Measurements from ENCODE around the gene CLCA2.
"Not testable (repeated sequence)": the region's sequence is repeated elsewhere in the genome, so short reads cannot be mapped to it uniquely, and the experiment has no call there.

Gene CLCA2

DNA sequence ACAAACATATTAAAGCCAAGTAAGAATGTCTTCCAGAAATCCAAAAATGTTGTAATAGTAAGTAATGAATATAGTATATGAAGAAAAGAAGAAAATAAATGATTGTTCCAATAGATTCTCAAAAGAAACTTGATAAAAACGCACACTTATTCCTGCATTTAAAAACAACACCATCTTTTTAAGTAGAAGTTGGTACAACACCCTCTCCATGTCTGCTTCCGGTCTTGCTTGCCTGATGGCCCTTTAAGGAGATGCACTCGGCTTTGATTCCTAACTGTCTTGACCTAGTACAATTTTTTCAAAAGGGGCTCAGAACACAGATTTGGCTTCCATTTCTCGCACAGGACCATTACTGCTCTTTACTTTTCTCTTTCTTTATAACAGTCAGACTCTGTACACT lies 53.7 kb downstream of the CLCA2 start:
- DNase-seq (ENCODE audit: low read depth): no peak

DNA sequence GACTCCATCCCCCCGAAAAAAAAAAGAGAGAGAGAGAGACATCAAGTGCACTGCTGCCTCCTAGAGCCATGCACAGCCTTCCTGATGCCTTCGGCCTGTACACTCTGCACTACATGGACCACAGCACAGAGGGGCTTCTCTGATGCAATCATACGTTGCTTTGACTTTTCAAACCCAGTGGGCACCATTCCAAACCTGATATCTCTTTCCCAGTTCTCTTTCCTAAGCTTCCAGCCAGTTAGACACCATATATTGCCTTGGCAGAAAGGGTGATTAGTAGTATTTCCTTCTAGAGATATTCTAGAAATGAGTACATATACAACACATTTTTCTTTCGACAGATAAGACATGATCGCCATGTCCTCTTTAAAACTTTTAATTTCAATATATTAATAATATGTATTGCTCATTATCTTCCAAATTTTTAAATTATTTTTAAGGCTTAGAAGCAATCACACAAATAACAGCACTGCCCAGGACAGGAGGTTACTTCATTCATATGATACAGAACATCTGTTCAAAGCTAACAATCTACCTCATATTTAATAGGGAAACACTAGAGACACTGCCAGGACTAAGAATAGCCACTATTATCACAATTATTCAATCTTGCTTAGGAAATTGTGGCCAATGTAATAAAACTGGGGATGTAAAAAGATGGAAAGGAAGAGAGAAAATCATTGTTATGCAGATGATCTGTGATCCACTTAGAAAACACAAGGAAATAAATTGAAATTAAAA lies 54.6 kb downstream of the CLCA2 start:
- no peak for DNase-seq (ENCODE audit: low read depth)

DNA sequence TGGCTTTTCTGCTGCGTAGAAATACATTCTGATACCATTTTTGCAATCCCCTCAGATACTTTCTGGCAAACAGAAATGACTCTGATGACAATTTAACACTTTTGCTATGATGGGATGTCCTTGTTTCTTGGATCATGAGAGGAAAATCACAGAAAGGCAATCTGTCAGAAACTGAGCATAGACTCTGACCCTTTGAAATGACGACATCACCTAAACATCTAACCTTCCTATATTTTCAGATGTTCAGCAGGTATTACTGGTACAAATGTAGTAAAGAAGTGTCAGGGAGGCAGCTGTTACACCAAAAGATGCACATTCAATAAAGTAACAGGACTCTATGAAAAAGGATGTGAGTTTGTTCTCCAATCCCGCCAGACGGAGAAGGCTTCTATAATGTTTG lies 58.0 kb downstream of the CLCA2 start:
- no peak for DNase-seq (ENCODE audit: low read depth)

DNA sequence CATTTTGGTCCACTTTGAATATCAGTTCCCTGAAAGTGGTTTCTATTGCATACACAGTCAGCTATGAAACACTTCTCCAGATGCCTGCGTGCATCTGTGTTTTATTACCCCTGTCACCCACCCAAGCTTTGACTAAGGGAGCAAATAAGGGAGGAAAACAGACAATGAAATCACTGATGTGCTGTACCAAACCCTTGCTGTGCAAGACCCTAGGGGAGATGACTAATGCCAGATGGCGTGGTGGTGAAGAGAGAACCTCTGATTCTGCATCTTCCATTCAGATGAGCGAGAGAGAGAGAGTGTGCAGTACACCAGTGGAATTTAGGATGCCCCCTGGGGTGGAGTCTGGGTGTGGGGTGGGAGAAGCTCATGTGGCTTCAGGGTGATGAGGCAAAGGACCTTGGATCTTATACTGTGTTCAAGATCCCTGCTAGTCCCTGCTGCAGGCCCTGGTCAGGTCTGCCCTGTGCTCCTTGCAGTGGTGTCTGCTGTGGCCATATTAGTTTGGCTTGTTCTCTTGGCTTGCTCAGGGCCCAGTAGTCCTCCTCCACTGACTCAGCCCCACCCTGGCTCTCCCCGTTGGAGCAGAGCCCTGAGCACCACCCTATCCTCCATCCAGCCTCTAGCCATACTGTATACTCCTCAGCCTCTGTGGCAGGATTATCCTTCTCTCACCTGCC lies 63.3 kb downstream of the CLCA2 start:
- no peak for DNase-seq (ENCODE audit: low read depth)

DNA sequence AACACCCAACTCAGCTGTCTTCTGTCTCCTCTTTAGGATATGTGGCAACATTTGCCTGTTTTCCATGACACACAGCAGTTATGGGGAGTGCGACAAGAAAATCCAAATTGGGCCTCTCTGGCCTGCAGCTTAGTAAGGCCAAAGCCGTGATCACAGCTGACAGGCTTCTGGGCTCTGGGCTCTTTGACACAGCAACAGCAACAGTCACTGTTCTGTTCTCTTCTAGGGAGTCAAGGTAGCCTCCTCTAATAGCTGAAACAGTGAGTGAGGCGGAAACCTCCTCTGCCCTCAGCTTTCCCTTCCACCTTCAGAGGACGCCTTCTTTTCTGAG lies 63.8 kb downstream of the CLCA2 start:
- no peak for DNase-seq (ENCODE audit: low read depth)

DNA sequence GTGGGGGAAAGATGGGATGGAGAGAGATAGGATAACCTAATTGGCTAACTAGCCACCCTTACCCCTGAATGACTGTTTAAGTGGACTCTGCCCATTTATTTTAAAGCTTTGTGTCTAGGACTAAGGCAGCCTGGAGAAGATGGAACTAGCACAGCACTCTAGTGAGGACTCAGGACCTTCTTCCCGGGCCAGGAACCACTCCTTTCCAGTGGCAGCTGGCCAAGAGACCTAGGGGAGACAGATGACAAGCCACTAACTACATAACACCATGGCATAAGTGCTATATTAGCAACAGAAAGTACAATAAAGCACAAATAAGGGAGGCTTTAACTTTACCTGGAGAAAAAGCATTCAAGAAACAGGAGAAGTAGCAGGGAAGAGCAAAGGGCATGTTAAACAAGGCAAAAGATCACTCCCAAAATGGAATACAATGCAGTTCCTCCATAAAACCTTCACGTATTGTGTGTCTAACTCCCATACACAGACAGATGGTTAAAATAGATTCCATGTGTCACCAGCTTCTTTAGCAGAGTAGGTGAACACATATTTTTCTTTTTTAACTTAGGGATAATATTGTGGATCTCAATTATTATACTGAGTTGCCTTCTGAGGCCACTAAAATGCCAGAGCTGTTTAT lies 65.4 kb downstream of the CLCA2 start:
- no peak for DNase-seq (ENCODE audit: low read depth)

DNA sequence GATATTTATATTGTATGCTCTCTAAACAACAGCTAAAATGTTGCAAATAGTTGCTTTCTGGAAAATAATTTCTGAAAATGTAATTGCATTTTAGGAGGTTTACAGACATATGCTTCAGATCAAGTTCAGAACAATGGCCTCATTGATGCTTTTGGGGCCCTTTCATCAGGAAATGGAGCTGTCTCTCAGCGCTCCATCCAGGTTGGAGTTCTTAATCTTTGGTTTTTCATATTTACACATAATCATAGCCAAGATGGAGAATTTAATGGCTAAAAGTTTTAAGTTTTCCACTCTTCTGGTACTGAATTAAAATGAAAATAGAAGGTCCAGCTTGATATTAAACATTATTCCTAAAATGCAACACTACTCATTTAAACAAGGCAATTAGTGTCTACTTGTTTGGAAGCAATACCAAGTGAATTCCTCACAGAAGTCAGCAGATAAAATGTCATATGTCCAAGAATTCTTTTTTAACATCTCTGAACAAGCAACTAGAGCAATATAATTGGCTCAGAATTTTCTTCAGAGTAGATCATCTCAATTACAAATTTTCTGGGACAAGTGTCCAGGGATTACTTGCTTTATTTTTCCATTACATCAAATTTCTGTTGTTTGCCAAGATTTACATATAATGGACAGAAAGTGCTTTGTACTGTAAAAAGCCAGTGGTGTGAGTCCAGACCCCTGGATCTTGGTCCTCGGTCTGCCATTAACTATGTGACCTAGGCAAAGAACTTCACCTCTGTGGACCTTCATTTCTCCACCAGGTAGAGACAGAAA lies 67.4 kb downstream of the CLCA2 start:
- no peak for DNase-seq (ENCODE audit: low read depth)

DNA sequence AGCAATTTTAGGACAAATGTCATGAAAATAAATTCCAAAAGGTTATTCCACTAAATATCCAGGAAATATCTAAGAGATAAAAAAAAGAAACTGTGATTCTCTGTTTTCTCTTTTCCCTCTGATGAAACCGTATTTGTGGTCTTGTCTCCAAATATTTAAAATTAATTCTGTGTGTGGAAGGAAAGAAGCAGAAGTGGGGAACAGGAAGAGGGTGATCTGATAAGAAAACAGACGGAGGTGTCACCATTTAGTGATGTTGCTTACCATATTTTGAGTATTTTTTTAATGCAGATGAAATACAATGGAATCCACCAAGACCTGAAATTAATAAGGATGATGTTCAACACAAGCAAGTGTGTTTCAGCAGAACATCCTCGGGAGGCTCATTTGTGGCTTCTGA lies 74.3 kb downstream of the CLCA2 start:
- no peak for DNase-seq (ENCODE audit: low read depth)

DNA sequence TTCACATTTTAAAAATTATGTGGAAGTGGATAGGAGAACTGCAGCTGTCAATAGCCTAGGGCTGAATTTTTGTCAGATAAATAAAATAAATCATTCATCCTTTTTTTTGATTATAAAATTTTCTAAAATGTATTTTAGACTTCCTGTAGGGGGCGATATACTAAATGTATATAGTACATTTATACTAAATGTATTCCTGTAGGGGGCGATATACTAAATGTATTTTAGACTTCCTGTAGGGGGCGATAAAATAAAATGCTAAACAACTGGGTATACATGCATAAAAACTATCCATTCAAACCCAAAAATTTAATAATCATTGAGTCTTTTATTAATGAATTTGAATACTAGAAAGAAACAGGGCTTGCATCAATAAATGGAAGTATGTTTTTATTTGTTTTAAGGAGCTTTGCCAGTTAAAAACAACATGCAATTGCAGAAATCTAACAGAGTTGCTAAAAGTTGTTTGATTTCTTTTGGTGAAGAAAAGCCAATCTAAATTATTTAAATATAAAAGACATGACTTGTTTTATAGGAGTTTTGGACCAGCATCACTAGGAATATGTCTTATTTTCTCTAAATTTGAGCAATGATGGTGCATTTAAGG lies 76.1 kb downstream of the CLCA2 start:
- DNase-seq (ENCODE audit: low read depth): no peak

DNA sequence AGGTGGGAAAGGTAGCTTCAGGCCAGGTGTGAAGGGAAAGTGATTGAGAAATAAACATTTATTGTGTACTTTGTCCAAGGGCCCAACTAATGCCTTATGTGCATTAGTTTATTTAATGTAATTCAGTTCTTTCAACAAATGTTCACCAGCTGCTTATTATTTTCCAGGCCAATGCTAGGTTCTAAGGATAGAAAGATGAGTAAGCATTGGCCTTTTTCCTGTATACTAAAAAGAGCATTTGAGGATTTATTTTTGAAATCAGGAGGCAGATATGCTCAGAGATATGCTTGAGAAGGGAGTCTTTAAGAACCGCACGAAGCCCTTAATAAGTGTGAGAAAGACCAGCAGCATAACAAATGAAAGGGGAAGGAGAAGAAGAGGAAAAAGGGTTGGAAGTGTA lies 76.7 kb downstream of the CLCA2 start:
- DNase-seq (ENCODE audit: low read depth): no peak

DNA sequence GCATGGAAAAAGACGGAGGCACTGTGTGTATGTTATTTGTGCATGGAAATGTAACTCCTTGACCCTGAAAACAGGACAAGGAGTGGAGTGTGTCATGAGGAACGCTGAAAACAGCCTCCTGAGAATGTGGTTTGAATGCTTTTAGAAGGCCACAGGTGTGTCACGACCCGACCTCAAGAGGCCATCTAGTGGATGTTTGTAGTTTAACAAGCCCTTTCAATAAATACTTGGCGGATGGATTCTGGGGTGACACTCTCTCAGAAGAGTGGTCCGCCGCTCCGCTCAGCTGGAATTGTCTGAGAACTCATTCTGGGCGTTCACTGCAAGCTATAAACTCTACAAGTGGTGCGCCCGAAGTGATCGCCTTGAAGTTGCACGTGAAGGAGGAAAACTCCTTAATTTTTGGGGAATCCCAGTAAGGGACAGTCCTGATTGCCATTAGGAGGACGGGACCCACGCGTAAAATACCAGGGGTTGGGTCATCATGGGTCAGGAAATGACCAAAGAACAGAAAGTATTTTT lies 78.2 kb downstream of the CLCA2 start:
- not testable (repeated sequence) for DNase-seq (ENCODE audit: low read depth)

DNA sequence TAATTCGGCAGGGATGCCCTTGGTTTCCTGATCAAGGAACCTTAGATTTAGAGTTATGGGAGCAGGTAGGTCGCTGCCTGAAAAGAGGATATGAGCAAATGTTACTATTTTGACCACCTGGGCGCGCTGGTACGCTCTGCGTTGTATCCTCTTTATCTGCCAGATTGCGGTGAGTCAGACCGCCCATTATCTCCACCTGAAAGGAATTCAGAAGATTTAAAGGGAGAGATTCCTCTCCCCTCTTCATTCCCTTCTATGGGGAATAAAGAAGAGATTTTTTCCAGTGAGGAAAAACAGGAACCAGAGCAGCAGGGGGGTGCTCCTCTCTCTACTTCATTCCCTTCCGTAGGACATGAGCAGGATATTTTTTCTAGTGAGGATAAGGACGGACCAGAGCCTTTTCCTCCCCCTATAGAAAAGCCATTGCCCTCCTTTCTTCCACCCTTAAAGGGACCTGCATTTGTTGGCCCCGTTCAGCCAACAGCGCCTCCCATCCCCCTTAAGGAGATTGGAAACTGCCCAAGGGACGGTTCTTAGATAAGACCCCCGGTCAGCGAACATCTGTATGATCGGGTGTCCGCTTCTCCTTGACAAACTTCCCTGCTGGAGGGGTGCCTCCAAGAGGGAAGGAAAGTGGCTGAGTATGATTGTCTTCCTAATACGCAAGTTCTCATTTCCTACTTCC lies 78.9 kb downstream of the CLCA2 start:
- DNase-seq (ENCODE audit: low read depth): no peak

DNA sequence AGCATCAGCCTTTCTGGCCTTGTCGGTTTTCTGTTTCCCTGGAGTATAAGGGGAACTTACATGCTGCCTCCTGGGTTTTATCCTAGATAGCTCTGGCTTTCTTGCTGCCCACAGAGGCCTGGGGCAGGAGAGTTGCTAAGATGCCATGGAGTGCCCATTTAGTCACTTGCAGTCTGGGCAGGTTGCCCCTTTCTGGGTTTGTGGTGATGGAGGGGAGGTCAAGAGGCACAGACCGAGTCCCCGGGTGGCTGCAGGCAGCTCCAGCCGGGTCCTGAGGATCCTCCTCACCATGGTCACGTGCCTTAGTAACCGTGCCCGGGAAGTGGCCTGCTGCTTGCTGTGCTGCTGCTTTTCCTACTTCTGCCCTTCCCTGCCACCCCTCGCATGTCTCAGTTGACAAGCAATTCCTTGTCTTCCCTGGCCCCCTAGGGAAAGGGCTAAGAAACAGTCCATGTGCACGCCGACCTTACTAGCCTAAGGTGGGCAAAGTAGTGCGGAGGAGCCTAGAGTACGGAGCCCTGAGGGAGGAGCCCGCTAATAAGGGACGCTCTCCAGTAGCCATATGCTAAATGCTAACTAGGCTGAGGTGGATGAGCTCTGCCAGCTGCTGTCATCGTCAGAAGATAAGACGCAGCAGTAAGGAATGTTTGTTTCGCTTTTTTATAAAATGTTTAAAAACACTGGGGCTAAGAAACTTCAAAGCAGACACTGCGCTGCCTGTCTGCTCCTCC lies 79.6 kb downstream of the CLCA2 start:
- no peak for DNase-seq (ENCODE audit: low read depth)

DNA sequence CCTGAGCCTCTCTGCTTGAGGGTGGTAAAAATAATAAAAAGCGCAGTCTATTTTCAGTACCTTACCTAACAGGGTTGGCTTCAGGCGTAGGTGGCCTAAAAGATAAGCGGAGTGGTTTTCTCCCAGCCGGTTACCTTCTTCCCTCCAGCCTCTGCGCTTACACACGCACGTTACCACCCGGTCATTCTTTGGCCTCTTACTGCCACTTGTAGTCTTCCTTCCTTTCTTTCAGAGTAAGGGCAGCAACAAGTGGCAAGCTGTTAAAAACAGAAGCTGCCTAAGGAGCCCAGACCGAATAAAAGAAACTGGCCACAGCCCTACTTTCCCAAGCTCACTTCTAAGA lies 80.1 kb downstream of the CLCA2 start:
- DNase-seq (ENCODE audit: low read depth): no peak

DNA sequence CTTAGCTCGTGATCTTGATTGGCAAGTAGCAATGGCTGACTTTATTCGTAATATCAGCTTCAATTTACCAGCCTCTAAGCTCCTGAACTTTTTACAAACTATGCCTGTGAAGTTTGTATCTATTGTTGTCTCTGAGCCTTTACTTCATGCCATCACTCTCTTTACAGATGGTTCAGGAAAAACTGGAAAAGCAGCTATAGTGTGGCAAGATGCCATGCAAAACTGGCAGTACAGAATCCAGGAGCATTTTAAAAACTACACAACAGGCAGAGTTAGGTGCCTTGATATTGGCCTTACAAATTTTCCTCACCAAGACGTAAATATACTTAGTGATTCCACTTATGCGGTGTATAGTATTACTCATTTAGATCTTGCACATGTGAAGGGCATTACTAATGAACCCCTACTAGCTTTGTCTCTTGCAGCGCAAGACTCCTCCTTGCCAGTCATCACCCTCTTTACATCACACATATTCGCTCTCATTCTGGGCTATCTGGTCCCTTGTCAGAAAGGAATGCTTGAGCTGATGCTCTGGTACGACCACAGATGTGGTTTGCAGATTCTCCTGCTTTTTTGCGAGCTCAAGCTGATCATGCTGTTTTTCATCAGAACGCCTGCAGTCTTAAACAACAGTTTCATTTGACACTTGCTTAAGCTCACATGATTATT lies 81.1 kb downstream of the CLCA2 start:
- DNase-seq (ENCODE audit: low read depth): no peak

DNA sequence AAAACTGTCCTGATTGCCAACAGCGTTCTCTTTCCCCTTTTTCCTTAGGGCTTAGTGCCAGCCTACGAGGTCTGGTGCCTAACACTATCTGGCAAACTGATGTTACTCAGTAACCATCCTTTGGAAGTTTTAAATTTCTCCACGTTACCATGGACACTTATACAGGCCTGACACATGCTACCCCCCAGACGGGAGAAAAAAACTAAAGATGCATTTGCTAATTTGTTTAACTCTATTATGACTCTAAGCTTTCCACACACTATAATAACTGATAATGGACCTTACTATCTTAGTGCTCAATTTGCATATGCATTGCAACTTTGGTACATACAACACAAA lies 81.6 kb downstream of the CLCA2 start:
- no peak for DNase-seq (ENCODE audit: low read depth)

Data from stimulated activated CD4-positive, alpha-beta T cell treated with anti-CD3 and anti-CD28 coated beads, Interleukin-2, amount 100 ng/mL, for 4 hours (primary cell).